Measurements from ENCODE around the gene CYP51A1.

- no peak for TF ChIP-seq CTCF (conservative IDR thresholded peaks at IDR 0.05)
- no peak for TF ChIP-seq EZH2 (IDR thresholded peaks at IDR 0.05; ENCODE audit: low read depth)
These were observed 24.6 kb upstream of the CYP51A1 start for GRCh38 chr7:92158660-92159575.
